Amniotic stem cell (primary cell): ENCODE measurements around the gene AJAP1.

Source experiments
- DNase-seq: peaks from one replicate; lab custom pipeline; 2025; lab: John Stamatoyannopoulos, UW

Gene AJAP1

GRCh38 chr1:4734219-4734618, 79.8 kb downstream of the AJAP1 start:
- no peak for DNase-seq

GRCh38 chr1:4734791-4735190, 80.4 kb downstream of the AJAP1 start:
- DNase-seq = no peak

- DNase-seq = no peak
Measured at GRCh38 chr1:4736254-4736653, 81.8 kb downstream of the AJAP1 start.

- no peak for DNase-seq
Measured at GRCh38 chr1:4741876-4742423, 87.5 kb downstream of the AJAP1 start.

- DNase-seq = no peak
Measured at GRCh38 chr1:4743978-4744750, 89.8 kb downstream of the AJAP1 start.

GRCh38 chr1:4745560-4745959, 91.2 kb downstream of the AJAP1 start:
- no peak for DNase-seq

GRCh38 chr1:4749406-4749805, 95.0 kb downstream of the AJAP1 start:
- DNase-seq = no peak

- no peak for DNase-seq
Measured at GRCh38 chr1:4750177-4750576, 95.8 kb downstream of the AJAP1 start.

GRCh38 chr1:4752059-4752458, 97.7 kb downstream of the AJAP1 start:
- no peak for DNase-seq

- no peak for DNase-seq
Measured at GRCh38 chr1:4754816-4755215, 100.4 kb downstream of the AJAP1 start.

GRCh38 chr1:4755301-4755845, 101.0 kb downstream of the AJAP1 start:
- no peak for DNase-seq

GRCh38 chr1:4755864-4756504, 101.6 kb downstream of the AJAP1 start:
- DNase-seq = no peak

- no peak for DNase-seq
Measured at GRCh38 chr1:4756851-4757580, 102.6 kb downstream of the AJAP1 start.

GRCh38 chr1:4759671-4760070, 105.3 kb downstream of the AJAP1 start:
- DNase-seq = no peak

- no peak for DNase-seq
Measured at GRCh38 chr1:4760088-4760487, 105.7 kb downstream of the AJAP1 start.

- no peak for DNase-seq
Measured at GRCh38 chr1:4761324-4761723, 106.9 kb downstream of the AJAP1 start.

- no peak for DNase-seq
Measured at GRCh38 chr1:4762146-4762545, 107.7 kb downstream of the AJAP1 start.

GRCh38 chr1:4767308-4767707, 112.9 kb downstream of the AJAP1 start:
- DNase-seq = no peak

GRCh38 chr1:4768553-4768952, 114.1 kb downstream of the AJAP1 start:
- DNase-seq = no peak

- no peak for DNase-seq
Measured at GRCh38 chr1:4769516-4770280, 115.3 kb downstream of the AJAP1 start.

GRCh38 chr1:4770713-4771112, 116.3 kb downstream of the AJAP1 start:
- DNase-seq = no peak

- DNase-seq = no peak
Measured at GRCh38 chr1:4771267-4771666, 116.9 kb downstream of the AJAP1 start.
